ENCODE results near the gene VPS11. TPM values are rescaled to one million over a fixed set of nuclear protein-coding genes. Genes with fewer than 3 reads are reported as not detected.

VPS11 gene
- polyA plus RNA-seq, 4 donors = 26.0 to 56.4 (median 40.9) TPM

DNA sequence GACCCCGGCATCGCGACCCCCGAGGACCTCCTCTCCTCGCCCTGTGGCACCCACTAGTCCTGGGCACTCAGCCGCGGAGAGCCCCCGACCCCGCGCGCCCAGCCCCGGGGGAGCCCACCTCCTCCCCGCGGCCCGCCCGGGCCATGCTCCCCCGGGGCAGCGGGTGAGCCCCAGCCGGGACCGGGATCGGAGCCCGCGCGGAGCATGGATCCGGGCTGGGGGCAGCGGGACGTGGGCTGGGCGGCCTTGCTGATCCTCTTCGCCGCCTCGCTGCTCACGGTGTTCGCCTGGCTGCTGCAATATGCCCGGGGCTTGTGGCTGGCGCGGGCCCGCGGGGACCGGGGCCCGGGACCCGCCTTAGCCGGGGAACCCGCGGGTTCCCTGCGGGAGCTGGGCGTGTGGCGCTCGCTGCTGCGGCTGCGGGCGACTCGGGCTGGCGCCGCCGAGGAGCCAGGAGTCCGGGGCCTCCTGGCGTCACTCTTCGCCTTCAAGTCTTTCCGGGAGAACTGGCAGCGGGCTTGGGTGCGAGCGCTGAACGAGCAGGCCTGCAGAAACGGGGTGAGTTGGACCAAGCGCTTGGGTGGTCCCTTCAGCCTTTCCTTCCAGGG, 40.0 kb downstream of the VPS11 start:
- Histone ChIP-seq H3K9me3 (ENCODE audit: control insufficient read depth in 2 of 2, insufficient read depth in 1 of 2, low read depth in 1 of 2, low read length in 1 of 2) (no peaks in the 10 kb centered on the region), H3K36me3 (ENCODE audit: control insufficient read depth in 3 of 3, insufficient read depth in 2 of 3, low read depth in 1 of 3, low read length in 3 of 3) (peaks cover 17 to 35% (median 17%) of the 10 kb centered on the region in 3 donors), H3K4me1 (ENCODE audit: control insufficient read depth in 3 of 3, insufficient read depth in 2 of 3, low read depth in 1 of 3, low read length in 2 of 3) (peaks cover 8 to 38% (median 12%) of the 10 kb centered on the region in 3 donors), H3K27ac (ENCODE audit: low read depth in 1 of 3, low read length in 2 of 3) (peak overlapping the region; percentile 85 to 88 (median 85)), H3K27me3 (ENCODE audit: control insufficient read depth in 3 of 3, insufficient read depth in 3 of 3, low read length in 3 of 3) (no peaks in the 10 kb centered on the region), H3K4me3 (ENCODE audit: low read depth in 1 of 3, low read length in 3 of 3) (peak overlapping the region; percentile 81 to 98 (median 81))
- 0 to 1% (median 1%) methylated on average over 50 to 65 of the region's 65 CpGs for WGBS, 3 donors
- peak; percentile 15 to 35 for DNase-seq
- no peak for FAIRE-seq

DNA sequence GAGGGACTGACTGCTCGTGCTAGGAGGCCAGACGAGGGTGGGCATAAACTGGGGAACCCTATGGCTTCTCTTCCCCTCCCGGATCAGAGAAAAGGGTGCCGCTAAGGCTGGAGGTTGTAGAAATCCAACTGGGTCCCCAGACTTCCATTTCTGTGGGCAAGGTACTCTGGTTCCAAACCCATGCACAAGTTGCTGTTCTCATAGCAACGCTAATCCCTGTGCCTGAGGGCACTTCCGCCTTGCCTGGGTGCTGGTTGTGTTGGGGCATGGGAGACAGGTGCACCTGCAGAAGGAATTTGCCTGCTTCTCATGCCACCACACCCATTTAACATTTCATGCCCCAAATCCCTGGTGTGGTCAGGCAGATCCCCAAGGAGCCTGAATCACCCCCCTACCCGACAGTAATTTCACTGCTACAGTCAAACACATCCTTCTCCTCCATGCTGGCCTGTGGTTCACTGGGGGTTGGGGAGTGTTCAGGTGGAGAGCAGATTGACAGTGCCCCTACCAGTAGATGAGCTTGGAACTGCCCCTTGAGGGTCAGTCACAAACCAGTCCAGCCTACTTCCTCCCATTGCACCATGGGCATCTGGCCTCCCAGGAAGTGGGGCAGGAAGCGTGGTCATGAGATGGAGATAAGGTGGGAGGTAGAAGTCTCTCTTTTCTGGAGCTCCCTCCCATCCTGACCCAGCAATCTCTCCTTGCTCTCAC, 40.7 kb downstream of the VPS11 start:
- H3K27ac ChIP-seq (ENCODE audit: low read depth in 1 of 3, low read length in 2 of 3) = peak overlapping the region; percentile 85 to 88 (median 85)
- 7 to 13% (median 11%) methylated on average over 8 of the region's 8 CpGs for WGBS, 3 donors
- H3K9me3 ChIP-seq (ENCODE audit: control insufficient read depth in 2 of 2, insufficient read depth in 1 of 2, low read depth in 1 of 2, low read length in 1 of 2) = no peaks in the 10 kb centered on the region
- peaks cover 8 to 32% (median 12%) of the 10 kb centered on the region in 3 donors for H3K4me1 ChIP-seq (ENCODE audit: control insufficient read depth in 3 of 3, insufficient read depth in 2 of 3, low read depth in 1 of 3, low read length in 2 of 3)
- peaks cover 19 to 41% (median 23%) of the 10 kb centered on the region in 3 donors for H3K36me3 ChIP-seq (ENCODE audit: control insufficient read depth in 3 of 3, insufficient read depth in 2 of 3, low read depth in 1 of 3, low read length in 3 of 3)
- H3K4me3 ChIP-seq (ENCODE audit: low read depth in 1 of 3, low read length in 3 of 3) = peak overlapping the region; percentile 81 to 98 (median 81)
- DNase-seq (peak; percentile 68 to 82), FAIRE-seq (no peak)
- no peaks in the 10 kb centered on the region for H3K27me3 ChIP-seq (ENCODE audit: control insufficient read depth in 3 of 3, insufficient read depth in 3 of 3, low read length in 3 of 3)

DNA sequence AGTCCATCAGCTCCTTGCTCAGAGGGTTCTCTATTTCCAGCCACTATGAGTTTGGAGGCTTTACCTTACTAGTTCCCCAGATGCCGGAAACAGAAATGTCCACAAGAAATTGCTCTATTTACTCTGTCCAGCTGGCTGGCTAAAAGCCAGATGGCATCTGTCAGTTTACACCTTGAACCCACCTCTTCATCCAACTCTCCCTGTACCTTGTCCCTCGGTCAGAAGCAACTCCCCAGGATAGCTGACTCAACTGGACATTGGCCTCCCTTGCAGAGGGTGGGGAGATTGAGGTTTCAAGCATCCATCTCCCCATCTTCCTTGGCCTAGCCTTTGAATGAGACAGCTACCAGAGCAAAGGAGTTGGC, 41.2 kb downstream of the VPS11 start:
- H3K4me3 ChIP-seq (ENCODE audit: low read depth in 1 of 3, low read length in 3 of 3) = peak overlapping the region in 2 of 3 donors; percentile 81 to 98
- peak overlapping the region; percentile 85 to 88 (median 85) for H3K27ac ChIP-seq (ENCODE audit: low read depth in 1 of 3, low read length in 2 of 3)
- no peaks in the 10 kb centered on the region for H3K9me3 ChIP-seq (ENCODE audit: control insufficient read depth in 2 of 2, insufficient read depth in 1 of 2, low read depth in 1 of 2, low read length in 1 of 2)
- WGBS, 3 donors = 31 to 73% (median 41%) methylated on average over 2 of the region's 2 CpGs
- H3K4me1 ChIP-seq (ENCODE audit: control insufficient read depth in 3 of 3, insufficient read depth in 2 of 3, low read depth in 1 of 3, low read length in 2 of 3) = peaks cover 8 to 32% (median 12%) of the 10 kb centered on the region in 3 donors
- no peaks in the 10 kb centered on the region for H3K27me3 ChIP-seq (ENCODE audit: control insufficient read depth in 3 of 3, insufficient read depth in 3 of 3, low read length in 3 of 3)
- DNase-seq = peak; percentile 87 to 97
- no peak for FAIRE-seq
- peaks cover 19 to 47% (median 23%) of the 10 kb centered on the region in 3 donors for H3K36me3 ChIP-seq (ENCODE audit: control insufficient read depth in 3 of 3, insufficient read depth in 2 of 3, low read depth in 1 of 3, low read length in 3 of 3)

DNA sequence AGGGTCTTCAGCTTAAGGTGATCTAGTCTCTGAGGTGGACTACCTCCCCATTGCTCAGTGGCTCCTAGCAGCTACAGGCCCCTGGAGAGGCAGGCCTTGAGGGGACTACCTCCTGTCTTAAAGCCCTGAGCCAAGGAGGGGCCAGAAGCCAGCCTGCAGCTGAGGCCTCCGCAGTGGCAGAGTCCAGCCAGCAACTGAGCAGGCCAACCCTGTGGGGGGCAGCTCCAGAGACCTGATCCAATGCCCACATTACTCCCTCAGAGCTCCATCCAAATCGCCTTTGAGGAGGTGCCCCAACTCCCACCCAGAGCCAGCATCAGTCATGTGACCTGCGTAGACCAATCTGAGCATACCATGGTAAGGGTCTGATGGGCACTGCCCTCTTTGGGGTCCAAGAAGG, 42.2 kb downstream of the VPS11 start:
- Histone ChIP-seq H3K4me3 (ENCODE audit: low read depth in 1 of 3, low read length in 3 of 3) (peak overlapping the region in 1 of 3 donors; percentile 24), H3K36me3 (ENCODE audit: control insufficient read depth in 3 of 3, insufficient read depth in 2 of 3, low read depth in 1 of 3, low read length in 3 of 3) (peaks cover 19 to 57% (median 24%) of the 10 kb centered on the region in 3 donors), H3K27ac (ENCODE audit: low read depth in 1 of 3, low read length in 2 of 3) (no peak overlapping the region), H3K4me1 (ENCODE audit: control insufficient read depth in 3 of 3, insufficient read depth in 2 of 3, low read depth in 1 of 3, low read length in 2 of 3) (peaks cover 8 to 32% (median 12%) of the 10 kb centered on the region in 3 donors), H3K27me3 (ENCODE audit: control insufficient read depth in 3 of 3, insufficient read depth in 3 of 3, low read length in 3 of 3) (no peaks in the 10 kb centered on the region), H3K9me3 (ENCODE audit: control insufficient read depth in 2 of 2, insufficient read depth in 1 of 2, low read depth in 1 of 2, low read length in 1 of 2) (no peaks in the 10 kb centered on the region)
- DNase-seq (no peak), FAIRE-seq (no peak)
- 92 to 100% (median 97%) methylated on average over 3 of the region's 3 CpGs for WGBS, 3 donors

DNA sequence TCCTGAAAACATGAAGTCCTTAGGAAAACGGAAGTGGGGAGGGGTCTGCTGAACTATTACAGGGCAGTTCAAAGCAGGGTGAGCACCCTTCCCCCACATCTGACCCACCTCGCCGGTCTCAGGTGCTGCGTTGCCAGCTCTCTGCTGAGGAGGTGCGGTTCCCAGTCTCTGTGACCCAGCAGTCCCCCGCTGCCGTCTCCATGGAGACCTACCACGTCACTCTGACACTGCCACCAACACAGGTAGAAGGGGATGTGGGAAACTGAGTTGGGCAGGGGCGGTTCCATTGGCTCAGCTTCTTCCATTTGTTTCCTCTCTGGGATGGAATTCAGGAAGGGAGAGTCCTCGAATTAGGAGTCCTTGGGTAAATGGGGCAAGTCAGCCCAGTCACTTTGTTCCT, 42.8 kb downstream of the VPS11 start:
- 82 to 96% (median 89%) methylated on average over 10 of the region's 10 CpGs for WGBS, 3 donors
- H3K4me3 ChIP-seq (ENCODE audit: low read depth in 1 of 3, low read length in 3 of 3) = no peak overlapping the region
- peaks cover 23 to 59% (median 26%) of the 10 kb centered on the region in 3 donors for H3K36me3 ChIP-seq (ENCODE audit: control insufficient read depth in 3 of 3, insufficient read depth in 2 of 3, low read depth in 1 of 3, low read length in 3 of 3)
- no peak overlapping the region for H3K27ac ChIP-seq (ENCODE audit: low read depth in 1 of 3, low read length in 2 of 3)
- H3K9me3 ChIP-seq (ENCODE audit: control insufficient read depth in 2 of 2, insufficient read depth in 1 of 2, low read depth in 1 of 2, low read length in 1 of 2) = no peaks in the 10 kb centered on the region
- H3K27me3 ChIP-seq (ENCODE audit: control insufficient read depth in 3 of 3, insufficient read depth in 3 of 3, low read length in 3 of 3) = no peaks in the 10 kb centered on the region
- H3K4me1 ChIP-seq (ENCODE audit: control insufficient read depth in 3 of 3, insufficient read depth in 2 of 3, low read depth in 1 of 3, low read length in 2 of 3) = peaks cover 8 to 32% (median 12%) of the 10 kb centered on the region in 3 donors
- FAIRE-seq (no peak), DNase-seq (no peak)

DNA sequence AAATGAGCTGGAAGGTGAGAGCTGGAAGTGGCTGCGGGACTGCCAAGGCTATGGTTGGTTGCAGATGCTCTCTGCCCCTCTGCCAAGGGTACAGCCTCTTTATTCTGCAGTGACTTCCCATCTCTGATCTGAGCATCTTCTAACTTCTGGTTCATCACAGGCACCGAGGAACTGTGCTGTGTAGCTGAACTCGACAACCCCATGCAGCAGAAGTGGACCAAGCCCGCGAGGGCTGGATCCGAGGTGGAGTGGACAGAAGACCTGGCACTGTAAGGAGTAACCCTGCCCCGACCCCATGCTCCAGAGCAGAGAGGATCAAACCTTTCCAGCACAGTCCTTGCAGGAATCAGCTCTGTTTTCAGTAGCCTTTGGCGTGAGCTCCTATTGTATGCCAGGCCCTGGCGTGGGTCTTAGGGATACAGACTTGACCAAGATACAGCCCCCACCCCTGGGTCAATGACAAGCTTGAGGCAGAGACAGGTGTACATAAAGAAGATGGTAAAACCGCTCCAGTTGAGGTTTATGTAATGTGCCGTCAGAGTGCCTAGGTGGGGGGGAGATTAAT, 43.8 kb downstream of the VPS11 start:
- FAIRE-seq (no peak), DNase-seq (no peak)
- WGBS, 3 donors = 95 to 98% (median 96%) methylated on average over 11 of the region's 11 CpGs
- H3K27me3 ChIP-seq (ENCODE audit: control insufficient read depth in 3 of 3, insufficient read depth in 3 of 3, low read length in 3 of 3) = no peaks in the 10 kb centered on the region
- H3K36me3 ChIP-seq (ENCODE audit: control insufficient read depth in 3 of 3, insufficient read depth in 2 of 3, low read depth in 1 of 3, low read length in 3 of 3) = peaks cover 28 to 69% (median 35%) of the 10 kb centered on the region in 3 donors
- H3K27ac ChIP-seq (ENCODE audit: low read depth in 1 of 3, low read length in 2 of 3) = no peak overlapping the region
- H3K4me1 ChIP-seq (ENCODE audit: control insufficient read depth in 3 of 3, insufficient read depth in 2 of 3, low read depth in 1 of 3, low read length in 2 of 3) = peaks cover 8 to 27% (median 8%) of the 10 kb centered on the region in 3 donors
- H3K4me3 ChIP-seq (ENCODE audit: low read depth in 1 of 3, low read length in 3 of 3) = no peak overlapping the region
- no peaks in the 10 kb centered on the region for H3K9me3 ChIP-seq (ENCODE audit: control insufficient read depth in 2 of 2, insufficient read depth in 1 of 2, low read depth in 1 of 2, low read length in 1 of 2)

DNA sequence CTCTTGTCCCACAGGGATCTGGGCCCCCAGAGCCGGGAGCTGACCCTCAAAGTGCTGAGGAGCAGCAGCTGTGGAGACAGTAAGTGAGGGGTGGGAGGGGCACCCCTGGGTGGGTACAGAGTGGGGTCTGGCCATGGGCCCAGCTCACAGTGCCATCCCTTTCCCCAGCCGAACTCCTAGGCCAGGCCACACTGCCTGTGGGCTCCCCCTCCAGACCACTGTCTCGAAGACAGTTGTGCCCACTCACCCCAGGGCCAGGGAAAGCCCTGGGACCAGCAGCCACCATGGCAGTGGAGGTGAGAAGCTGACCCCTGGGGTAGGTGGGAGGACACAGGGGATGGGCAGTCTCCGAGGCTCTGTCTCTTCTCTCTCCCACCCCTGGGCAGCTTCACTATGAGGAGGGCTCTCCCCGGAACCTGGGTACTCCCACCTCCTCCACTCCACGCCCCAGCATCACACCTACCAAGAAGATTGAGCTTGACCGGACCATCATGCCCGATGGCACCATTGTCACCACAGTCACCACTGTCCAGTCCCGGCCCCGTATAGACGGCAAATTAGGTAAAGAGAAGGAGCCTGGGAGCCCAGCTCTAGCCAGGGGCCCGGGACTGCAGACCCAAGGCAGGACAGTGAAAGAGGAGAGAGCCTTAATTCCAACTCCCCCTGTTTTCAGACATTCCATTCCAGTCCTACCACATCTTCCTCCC, 44.8 kb downstream of the VPS11 start:
- peaks cover 4 to 22% (median 7%) of the 10 kb centered on the region in 3 donors for H3K4me1 ChIP-seq (ENCODE audit: control insufficient read depth in 3 of 3, insufficient read depth in 2 of 3, low read depth in 1 of 3, low read length in 2 of 3)
- H3K27me3 ChIP-seq (ENCODE audit: control insufficient read depth in 3 of 3, insufficient read depth in 3 of 3, low read length in 3 of 3) = no peaks in the 10 kb centered on the region
- H3K4me3 ChIP-seq (ENCODE audit: low read depth in 1 of 3, low read length in 3 of 3) = no peak overlapping the region
- peaks cover 28 to 75% (median 38%) of the 10 kb centered on the region in 3 donors for H3K36me3 ChIP-seq (ENCODE audit: control insufficient read depth in 3 of 3, insufficient read depth in 2 of 3, low read depth in 1 of 3, low read length in 3 of 3)
- DNase-seq (no peak), FAIRE-seq (no peak)
- no peak overlapping the region for H3K27ac ChIP-seq (ENCODE audit: low read depth in 1 of 3, low read length in 2 of 3)
- no peaks in the 10 kb centered on the region for H3K9me3 ChIP-seq (ENCODE audit: control insufficient read depth in 2 of 2, insufficient read depth in 1 of 2, low read depth in 1 of 2, low read length in 1 of 2)
- 91 to 97% (median 94%) methylated on average over 11 to 12 of the region's 12 CpGs for WGBS, 3 donors

DNA sequence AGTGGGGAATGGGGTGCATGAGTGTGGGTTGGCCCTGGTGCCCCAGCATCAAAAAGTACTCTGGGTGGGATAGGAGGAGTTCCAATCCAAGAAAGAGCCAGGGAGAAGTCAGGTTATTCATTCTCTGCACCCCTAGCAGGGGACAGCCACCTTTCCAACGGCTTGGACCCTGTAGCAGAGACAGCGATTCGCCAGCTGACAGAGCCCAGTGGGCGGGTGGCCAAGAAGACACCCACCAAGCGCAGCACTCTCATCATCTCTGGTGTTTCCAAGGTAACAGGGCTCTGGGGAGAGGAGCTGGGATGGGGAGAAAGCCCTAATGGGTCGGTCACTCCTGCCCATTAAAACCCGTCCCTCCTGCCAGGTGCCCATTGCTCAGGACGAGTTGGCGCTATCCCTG, 46.1 kb downstream of the VPS11 start:
- no peak for FAIRE-seq
- no peak overlapping the region for H3K27ac ChIP-seq (ENCODE audit: low read depth in 1 of 3, low read length in 2 of 3)
- H3K4me1 ChIP-seq (ENCODE audit: control insufficient read depth in 3 of 3, insufficient read depth in 2 of 3, low read depth in 1 of 3, low read length in 2 of 3) = peaks cover 4 to 15% (median 6%) of the 10 kb centered on the region in 3 donors
- H3K9me3 ChIP-seq (ENCODE audit: control insufficient read depth in 2 of 2, insufficient read depth in 1 of 2, low read depth in 1 of 2, low read length in 1 of 2) = no peaks in the 10 kb centered on the region
- H3K27me3 ChIP-seq (ENCODE audit: control insufficient read depth in 3 of 3, insufficient read depth in 3 of 3, low read length in 3 of 3) = no peaks in the 10 kb centered on the region
- WGBS, 3 donors = 94 to 99% (median 95%) methylated on average over 7 to 9 of the region's 9 CpGs
- H3K4me3 ChIP-seq (ENCODE audit: low read depth in 1 of 3, low read length in 3 of 3) = no peak overlapping the region
- peaks cover 28 to 75% (median 38%) of the 10 kb centered on the region in 3 donors for H3K36me3 ChIP-seq (ENCODE audit: control insufficient read depth in 3 of 3, insufficient read depth in 2 of 3, low read depth in 1 of 3, low read length in 3 of 3)
- DNase-seq = no peak
